Suprapubic skin (tissue), 4 donors: ENCODE measurements around the gene GLG1. TPM values are rescaled to one million over a fixed set of nuclear protein-coding genes. Genes with fewer than 3 reads are reported as not detected.

Experiments used
- DNase-seq, 2 donors: peaks; one replicate each; pipeline ENCODE4 v3.0.0-alpha.2; 2019; ENCODE audit warnings: low spot score in 2 of 2
- H3K27ac ChIP-seq: fragments of 200-600 bp; sonication (generic); one replicate; pipeline ENCODE4 v1.5.1; 2019
- H3K27me3 ChIP-seq: fragments of 200-600 bp; sonication (generic); one replicate; pipeline ENCODE4 v1.5.1; 2019
- H3K36me3 ChIP-seq: fragments of 200-600 bp; sonication (generic); one replicate; pipeline ENCODE4 v1.5.1; 2019
- H3K4me1 ChIP-seq: fragments of 200-600 bp; sonication (generic); one replicate; pipeline ENCODE4 v1.5.1; 2019
- H3K4me3 ChIP-seq: fragments of 200-600 bp; sonication (generic); one replicate; pipeline ENCODE4 v1.5.1; 2019; ENCODE audit warnings: mild to moderate bottlenecking
- H3K9me3 ChIP-seq: fragments of 200-600 bp; sonication (generic); one replicate; pipeline ENCODE4 v1.5.1; 2019
- CTCF ChIP-seq, 2 donors: fragments of 200-600 bp in 1 of 2; fragments of 450-650 bp in 1 of 2; sonication (generic) in 1 of 2; IDR thresholded peaks; one replicate each; pipeline ENCODE4 v1.5.1; 2016 to 2019; ENCODE audit warnings: antibody characterized with exemption in 2 of 2, mild to moderate bottlenecking in 1 of 2, moderate library complexity in 1 of 2
- EP300 ChIP-seq: sonication (generic); formaldehyde crosslinking; IDR thresholded peaks from one replicate; pipeline ENCODE4 v1.6.1; 2017; ENCODE audit warnings: antibody characterized with exemption
- POLR2A ChIP-seq, 2 donors: fragments of 450-650 bp; IDR thresholded peaks; one replicate each; pipeline ENCODE4 v1.6.1; 2017; ENCODE audit warnings: antibody characterized with exemption in 2 of 2, mild to moderate bottlenecking in 2 of 2, moderate library complexity in 2 of 2
- POLR2AphosphoS5 ChIP-seq, 3 donors: sonication (generic); formaldehyde crosslinking; IDR thresholded peaks; one replicate each; pipeline ENCODE4 v1.6.1; 2017; ENCODE audit warnings: antibody characterized with exemption in 3 of 3
- WGBS: methylation state at CpG from one replicate; pipeline ENCODE4 v1.1.5; 2018; 5-methylcytosine and 5-hydroxymethylcytosine counted together
- total RNA-seq, 4 donors: library from RNA; depleted of rRNA; stranded (reverse); fragments of >200 nt; gene quantifications; one replicate each; pipeline ENCODE4 v1.1.0, GENCODE V29; 2016

GLG1 gene
- total RNA-seq, 4 donors from 2014 or later, result 62.5 to 160 (median 89.6) TPM

GRCh38 chr16:74578838-74579237 lies 28.1 kb downstream of the GLG1 start:
- TF ChIP-seq POLR2A (IDR thresholded peaks at IDR 0.05) (no peak), POLR2AphosphoS5 (IDR thresholded peaks at IDR 0.05) (no peak), EP300 (no peak), CTCF (IDR thresholded peaks at IDR 0.05) (no peak)
- 96% methylated on average over 3 of the region's 3 CpGs for WGBS
- Histone ChIP-seq H3K4me3 (no peak overlapping the region), H3K27ac (no peak overlapping the region), H3K27me3 (no peaks in the 10 kb centered on the region), H3K36me3 (no peaks in the 10 kb centered on the region), H3K9me3 (no peaks in the 10 kb centered on the region), H3K4me1 (peaks cover 13% of the 10 kb centered on the region)
- no peak for DNase-seq

GRCh38 chr16:74578433-74578832 lies 28.5 kb downstream of the GLG1 start:
- peaks cover 13% of the 10 kb centered on the region for H3K4me1 ChIP-seq
- WGBS, result 90% methylated on average over 3 of the region's 3 CpGs
- no peaks in the 10 kb centered on the region for H3K36me3 ChIP-seq
- no peak overlapping the region for H3K4me3 ChIP-seq
- TF ChIP-seq CTCF (IDR thresholded peaks at IDR 0.05) (no peak), EP300 (no peak)
- H3K27me3 ChIP-seq, result no peaks in the 10 kb centered on the region
- no peak overlapping the region for H3K27ac ChIP-seq
- no peak for DNase-seq
- no peaks in the 10 kb centered on the region for H3K9me3 ChIP-seq

- Histone ChIP-seq H3K27ac (no peak overlapping the region), H3K4me3 (no peak overlapping the region), H3K9me3 (no peaks in the 10 kb centered on the region), H3K4me1 (peaks cover 11% of the 10 kb centered on the region), H3K36me3 (no peaks in the 10 kb centered on the region), H3K27me3 (no peaks in the 10 kb centered on the region)
- 50% methylated on average over 2 of the region's 2 CpGs for WGBS
- TF ChIP-seq CTCF (IDR thresholded peaks at IDR 0.05), result no peak
- no peak for TF ChIP-seq POLR2AphosphoS5 (IDR thresholded peaks at IDR 0.05)
- TF ChIP-seq POLR2A (IDR thresholded peaks at IDR 0.05), result no peak
- no peak for TF ChIP-seq EP300
- no peak for DNase-seq
Measured at GRCh38 chr16:74577882-74578366, 29.0 kb downstream of the GLG1 start.

- Histone ChIP-seq H3K27ac (no peak overlapping the region), H3K27me3 (no peaks in the 10 kb centered on the region), H3K9me3 (no peaks in the 10 kb centered on the region), H3K4me3 (no peak overlapping the region), H3K4me1 (peaks cover 10% of the 10 kb centered on the region), H3K36me3 (no peaks in the 10 kb centered on the region)
- TF ChIP-seq CTCF (IDR thresholded peaks at IDR 0.05) (no peak), POLR2A (IDR thresholded peaks at IDR 0.05) (no peak), EP300 (no peak), POLR2AphosphoS5 (IDR thresholded peaks at IDR 0.05) (no peak)
- 90% methylated on average over 12 of the region's 12 CpGs for WGBS
- DNase-seq, result no peak
Measured at GRCh38 chr16:74575807-74576643, 30.9 kb downstream of the GLG1 start.

GRCh38 chr16:74575175-74575806 lies 31.6 kb downstream of the GLG1 start:
- Histone ChIP-seq H3K36me3 (no peaks in the 10 kb centered on the region), H3K27ac (no peak overlapping the region), H3K9me3 (no peaks in the 10 kb centered on the region), H3K4me1 (peaks cover 10% of the 10 kb centered on the region), H3K27me3 (no peaks in the 10 kb centered on the region), H3K4me3 (no peak overlapping the region)
- no peak for DNase-seq
- 93% methylated on average over 7 of the region's 7 CpGs for WGBS
- TF ChIP-seq CTCF (IDR thresholded peaks at IDR 0.05) (no peak), POLR2A (IDR thresholded peaks at IDR 0.05) (no peak), EP300 (no peak), POLR2AphosphoS5 (IDR thresholded peaks at IDR 0.05) (no peak)
